ENCODE measurements around the gene POPDC2.

POPDC2 gene

DNA sequence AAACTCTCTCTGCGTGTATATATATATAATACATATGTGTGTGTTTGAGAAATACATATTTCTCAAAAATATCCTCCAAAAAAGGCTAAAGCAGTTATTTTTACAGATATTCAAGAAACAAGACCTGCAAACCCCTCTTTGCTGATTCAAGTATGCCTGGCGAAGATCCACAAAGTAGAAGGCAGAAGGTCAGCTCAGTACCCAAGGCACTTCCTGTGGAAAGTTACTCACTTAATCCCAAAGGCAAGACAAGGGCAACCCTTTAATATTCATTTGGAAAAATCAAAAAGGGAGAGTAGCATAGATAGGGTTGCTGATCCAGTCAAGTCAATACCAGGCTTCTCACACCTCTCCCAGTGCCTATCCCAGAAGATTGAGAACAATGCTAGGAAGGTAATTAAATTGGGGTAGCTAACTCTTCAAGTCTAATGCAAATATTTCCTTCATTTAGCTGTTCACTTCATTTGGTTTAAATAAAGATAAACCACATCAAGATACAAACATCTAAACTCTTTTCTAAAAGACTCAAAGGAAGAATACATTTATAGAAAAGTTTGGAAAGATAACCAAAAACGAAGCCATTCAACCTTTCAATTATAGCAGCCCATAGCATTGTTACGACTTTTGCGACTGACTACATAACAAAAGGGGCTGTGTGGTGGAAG is 9.6 kb upstream of the POPDC2 start:
- no peak for DNase-seq

DNA sequence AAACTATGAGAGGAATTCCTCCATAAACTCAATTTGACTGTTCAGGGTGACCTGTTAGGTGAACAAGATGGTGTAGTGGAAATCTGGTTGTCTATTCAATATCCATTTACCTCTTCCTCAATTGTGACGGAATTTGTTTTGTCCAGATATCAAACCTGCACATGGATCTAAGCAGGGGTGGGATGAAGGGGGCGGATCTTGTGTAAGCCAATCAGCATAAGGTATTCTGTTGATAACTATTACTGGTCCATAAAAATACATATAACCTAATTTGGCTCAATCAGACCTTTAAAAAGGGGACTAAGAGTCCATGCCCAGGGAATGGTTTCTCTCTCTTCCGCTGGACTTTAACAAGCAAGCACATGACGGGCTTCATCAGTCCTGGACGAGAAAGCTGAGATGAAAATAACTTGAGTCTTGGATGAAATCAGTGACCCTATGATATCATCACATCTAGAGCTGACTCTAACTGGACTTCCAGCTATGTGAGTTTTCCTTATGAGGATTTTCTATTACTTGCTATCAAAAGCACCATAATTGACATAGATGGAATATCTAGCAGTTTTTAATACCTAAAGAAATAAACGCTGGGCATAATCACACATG is 5.7 kb upstream of the POPDC2 start:
- DNase-seq: no peak

GRCh38 chr3:119664850-119665379 is 4.5 kb upstream of the POPDC2 start:
- DNase-seq: no peak

DNA sequence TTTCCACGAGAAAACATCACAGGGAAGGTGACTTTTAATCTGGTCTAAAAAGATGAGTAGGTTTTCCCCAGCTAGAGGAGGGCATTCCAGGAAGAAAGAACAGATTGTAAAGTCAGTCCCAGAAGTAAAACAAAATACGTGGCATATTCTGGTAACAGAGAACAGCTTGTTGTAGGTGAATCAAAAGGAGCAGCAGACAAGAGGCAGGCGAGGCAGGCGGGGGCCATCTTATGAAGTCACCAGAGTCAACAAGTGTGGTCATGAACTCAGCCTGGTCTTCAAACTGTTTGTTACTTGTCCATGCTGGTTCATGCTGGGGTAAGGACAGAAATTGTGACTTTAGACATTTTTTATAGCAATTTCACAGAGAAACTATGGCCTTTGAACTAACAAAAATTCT is 4.0 kb upstream of the POPDC2 start:
- no peak for DNase-seq

DNA sequence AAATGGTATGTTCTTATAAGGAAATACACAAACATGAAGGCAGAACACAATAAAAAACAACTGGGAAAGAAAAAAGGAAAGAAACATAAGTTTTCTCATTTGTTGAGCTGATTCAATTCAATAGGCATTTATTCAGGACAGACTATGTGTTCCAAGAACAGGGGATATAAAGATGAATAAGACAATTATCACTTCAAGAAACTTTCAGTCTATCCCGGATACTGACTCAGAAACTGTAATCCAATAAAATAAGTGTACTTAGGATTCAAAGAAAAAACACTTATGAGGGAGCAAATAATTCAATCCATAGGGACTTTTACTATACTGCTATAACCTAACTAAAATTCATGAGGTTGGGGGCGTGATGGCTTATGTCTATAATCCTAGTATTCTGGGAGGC is 3.5 kb upstream of the POPDC2 start:
- DNase-seq: no peak

GRCh38 chr3:119662604-119663373 is 2.4 kb upstream of the POPDC2 start:
- no peak for DNase-seq

DNA sequence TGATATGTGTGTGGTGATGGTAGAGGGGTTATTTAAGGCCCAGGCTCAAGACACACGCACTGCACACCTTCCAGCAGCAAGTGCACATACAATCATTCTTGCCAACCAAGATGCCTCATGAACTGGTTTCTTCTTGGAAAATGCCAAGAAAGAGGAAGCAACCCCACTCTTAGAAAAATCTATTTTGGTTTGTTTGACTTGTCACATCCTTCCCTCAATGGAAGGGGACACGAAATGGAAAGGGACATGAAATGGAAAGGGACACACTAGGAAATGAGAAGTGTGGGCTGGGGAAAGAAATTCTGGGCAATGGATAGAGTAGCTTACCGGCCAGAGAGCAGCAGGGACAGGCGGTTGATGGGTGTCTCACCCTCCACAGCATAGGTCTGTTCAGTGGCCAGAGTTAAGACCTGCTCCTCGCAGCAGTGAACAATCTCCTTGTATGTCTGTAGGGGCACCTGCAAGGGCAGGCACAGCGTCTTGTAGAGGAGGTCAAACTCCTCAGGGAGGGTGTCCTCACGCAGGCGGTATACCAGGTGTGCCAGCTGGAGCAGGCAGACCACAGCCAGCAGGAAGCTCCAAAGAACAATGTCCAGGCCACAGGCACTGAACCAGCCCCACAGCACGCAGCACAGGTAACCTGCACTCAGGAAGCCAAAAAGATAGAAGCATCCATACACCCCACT is 640 bp downstream of the POPDC2 start:
- no peak for DNase-seq

- DNase-seq: no peak
Observed at GRCh38 chr3:119658994-119659393, 1.4 kb downstream of the POPDC2 start.

DNA sequence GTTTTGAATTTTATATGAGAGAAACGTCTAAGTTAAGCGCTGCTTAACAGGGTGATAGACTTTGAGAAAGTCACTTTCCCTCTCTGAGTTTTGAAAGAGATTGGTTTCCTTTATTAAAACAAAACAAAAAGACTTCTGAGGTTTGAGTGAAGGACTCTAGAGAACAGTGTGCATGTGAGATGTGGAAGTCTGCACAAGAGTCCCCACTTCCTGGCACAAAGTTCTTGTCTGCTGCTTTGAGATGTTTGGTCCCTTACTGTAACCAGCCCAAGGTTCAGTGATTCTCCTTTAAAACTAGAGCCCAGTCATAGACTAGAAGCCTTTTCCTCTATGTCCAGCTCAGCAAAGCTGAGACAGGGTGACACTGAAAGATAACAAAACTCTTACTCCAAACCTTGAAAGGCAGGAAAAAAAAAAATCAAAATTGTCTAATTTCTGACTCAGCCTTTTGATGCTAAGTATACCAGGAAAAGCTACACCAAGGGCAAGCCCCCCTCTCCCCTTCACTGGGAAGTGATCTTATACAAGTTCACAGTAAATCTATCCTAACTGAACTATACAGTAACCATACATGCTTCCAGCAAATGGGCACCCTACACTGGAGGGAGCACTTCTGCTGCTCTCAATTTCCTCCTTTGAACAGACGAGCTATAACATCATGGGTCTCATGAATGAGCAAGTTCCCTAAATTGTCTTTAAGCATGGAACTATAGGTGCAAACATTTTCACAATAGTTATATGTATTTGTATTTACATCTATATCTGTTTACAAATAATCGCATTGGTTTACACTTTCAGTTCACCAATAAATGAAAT is 2.3 kb downstream of the POPDC2 start:
- DNase-seq: no peak

GRCh38 chr3:119653876-119654275 is 6.5 kb downstream of the POPDC2 start:
- no peak for DNase-seq

GRCh38 chr3:119652306-119653033 is 7.9 kb downstream of the POPDC2 start:
- no peak for DNase-seq

DNA sequence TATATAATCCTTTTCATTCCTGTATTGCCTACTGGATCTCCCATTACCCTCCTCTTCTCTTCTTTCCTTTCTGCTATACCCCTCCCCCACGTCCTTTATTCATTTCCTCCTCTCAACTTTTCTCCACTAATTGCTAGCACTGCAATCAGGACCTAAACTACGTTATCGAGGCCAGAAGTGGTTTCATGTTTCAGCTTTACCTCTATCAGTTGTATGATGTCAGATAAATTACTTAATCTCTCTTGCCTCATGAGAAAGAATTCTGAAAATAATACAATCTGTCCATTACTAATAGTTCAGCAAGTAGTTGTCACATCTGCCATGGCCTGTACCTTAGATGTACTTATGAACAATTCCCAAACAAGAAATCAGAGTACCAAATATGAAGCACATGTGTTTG is 10.6 kb downstream of the POPDC2 start:
- no peak for DNase-seq

DNA sequence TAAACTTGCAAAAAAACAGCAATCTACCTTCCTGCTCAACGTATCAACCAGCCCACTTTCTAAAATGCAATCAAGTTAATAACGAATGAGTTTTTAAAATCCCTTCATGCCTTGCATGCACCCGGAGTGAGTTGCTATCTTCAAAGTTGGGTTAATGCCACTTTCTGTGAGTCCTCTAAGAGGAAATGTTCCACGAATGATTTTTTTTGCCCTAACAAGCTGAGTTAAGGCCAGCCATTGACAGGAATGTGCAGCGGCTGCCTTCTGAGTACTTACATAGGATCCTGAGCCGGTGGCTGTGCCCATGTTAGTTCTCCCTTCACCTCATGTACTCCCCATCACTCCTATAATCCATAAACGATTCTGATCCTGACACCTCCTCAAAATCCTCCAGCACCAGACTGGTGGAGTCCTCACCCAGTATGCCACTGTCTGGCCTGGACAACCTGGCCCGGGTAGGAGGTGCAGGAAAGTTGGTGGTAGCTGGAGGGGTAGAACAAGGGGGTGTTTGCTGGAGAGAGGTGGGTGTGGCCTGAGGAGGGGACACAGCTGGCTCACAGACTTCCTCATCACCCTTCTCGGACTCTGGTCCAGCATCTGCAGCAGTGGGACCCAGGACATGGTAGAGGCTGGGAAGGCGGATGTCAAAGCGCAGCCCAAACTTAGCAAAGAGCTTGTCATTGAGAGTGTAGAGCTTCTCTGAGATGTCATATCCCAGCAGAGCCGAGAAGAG is 12.4 kb downstream of the POPDC2 start:
- no peak for DNase-seq

- no peak for DNase-seq
Observed at GRCh38 chr3:119647171-119647570, 13.2 kb downstream of the POPDC2 start.

GRCh38 chr3:119645813-119646212 is 14.6 kb downstream of the POPDC2 start:
- no peak for DNase-seq

GRCh38 chr3:119644481-119644880 is 15.9 kb downstream of the POPDC2 start:
- DNase-seq: no peak

DNA sequence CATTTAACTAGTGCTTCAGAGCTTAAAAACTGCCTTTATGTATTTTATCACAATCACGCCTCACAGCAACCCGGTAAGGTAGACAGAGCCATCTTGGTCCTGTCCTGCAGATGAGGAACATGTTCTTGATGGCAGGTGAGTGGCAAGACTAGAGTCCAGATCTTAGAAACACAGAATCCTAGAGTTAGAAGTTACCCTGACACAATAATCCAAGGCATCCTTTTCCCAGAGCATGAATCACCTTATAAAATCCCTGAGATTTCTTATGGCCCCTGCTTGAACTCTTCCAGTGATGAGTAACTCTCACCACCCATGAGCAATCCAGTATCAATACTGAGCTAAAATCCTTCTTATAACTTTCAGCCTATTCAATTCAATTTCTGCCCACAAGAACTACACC is 16.9 kb downstream of the POPDC2 start:
- no peak for DNase-seq

- DNase-seq: no peak
Observed at GRCh38 chr3:119642746-119643473, 17.5 kb downstream of the POPDC2 start.

- no peak for DNase-seq
Observed at GRCh38 chr3:119641416-119641815, 19.0 kb downstream of the POPDC2 start.

All from activated CD4-positive, alpha-beta T cell treated with anti-CD3 and anti-CD28 coated beads, Interleukin-2, amount 50 U/mL, for 1 hour (primary cell).